NT2/D1 (cell line): ENCODE results near the gene AGAP1.
A peak's percentile ranks its signal among the peaks of the same experiment; 100 is the strongest.

ENCODE experiments used
- DNase-seq: peaks from one replicate; pipeline ENCODE4 v3.0.0-alpha.2; 2011; ENCODE audit warnings: low read depth, low spot score
- H3K27me3 ChIP-seq: 2 replicates; pipeline ENCODE4 v1.6.0; 2011; ENCODE audit warnings: mild to moderate bottlenecking; ENCODE audit not compliant: insufficient read length, insufficient read depth
- H3K36me3 ChIP-seq: 2 replicates; pipeline ENCODE4 v1.6.1; 2011; ENCODE audit warnings: mild to moderate bottlenecking, low read length, mixed read lengths; ENCODE audit not compliant: insufficient read depth, insufficient read length
- H3K4me1 ChIP-seq: 2 replicates; pipeline ENCODE4 v1.5.1; 2011; ENCODE audit not compliant: insufficient read depth, insufficient read length
- H3K4me3 ChIP-seq: 2 replicates; pipeline ENCODE4 v1.5.1; 2011; ENCODE audit warnings: low read depth; ENCODE audit not compliant: insufficient read length
- H3K9ac ChIP-seq: 2 replicates; pipeline ENCODE4 v1.6.0; 2011; ENCODE audit warnings: low read depth; ENCODE audit not compliant: insufficient read length
- H3K9me3 ChIP-seq: 2 replicates; pipeline ENCODE4 v1.5.1; 2011; ENCODE audit warnings: mild to moderate bottlenecking, low read length; ENCODE audit not compliant: insufficient read depth
- SUZ12 ChIP-seq: IDR thresholded peaks from 2 replicates; pipeline ENCODE4 v1.6.1; 2011; ENCODE audit not compliant: insufficient read length, insufficient read depth; ENCODE audit errors: extremely low read depth
- YY1 ChIP-seq: IDR thresholded peaks from 2 replicates; pipeline ENCODE4 v1.6.1; 2011; ENCODE audit not compliant: insufficient read length, insufficient read depth
- ZNF274 ChIP-seq: IDR thresholded peaks from 2 replicates; pipeline ENCODE4 v1.6.1; 2011; ENCODE audit warnings: mild to moderate bottlenecking, low read depth, low read length

Gene AGAP1

GRCh38 chr2:236166796-236167296 is 673.0 kb downstream of the AGAP1 start:
- no peak for TF ChIP-seq SUZ12
- TF ChIP-seq ZNF274, result no peak
- TF ChIP-seq YY1, result no peak
- Histone ChIP-seq H3K9me3 (peaks cover 5% of the 10 kb centered on the region; the same call in 1 of the 2 replicates), H3K4me1 (peaks cover 9% of the 10 kb centered on the region), H3K9ac (peak overlapping the region; percentile 95), H3K27me3 (peaks cover 80% of the 10 kb centered on the region), H3K4me3 (peak overlapping the region; percentile 80), H3K36me3 (peaks cover 17% of the 10 kb centered on the region)
- DNase-seq, result no peak

DNA sequence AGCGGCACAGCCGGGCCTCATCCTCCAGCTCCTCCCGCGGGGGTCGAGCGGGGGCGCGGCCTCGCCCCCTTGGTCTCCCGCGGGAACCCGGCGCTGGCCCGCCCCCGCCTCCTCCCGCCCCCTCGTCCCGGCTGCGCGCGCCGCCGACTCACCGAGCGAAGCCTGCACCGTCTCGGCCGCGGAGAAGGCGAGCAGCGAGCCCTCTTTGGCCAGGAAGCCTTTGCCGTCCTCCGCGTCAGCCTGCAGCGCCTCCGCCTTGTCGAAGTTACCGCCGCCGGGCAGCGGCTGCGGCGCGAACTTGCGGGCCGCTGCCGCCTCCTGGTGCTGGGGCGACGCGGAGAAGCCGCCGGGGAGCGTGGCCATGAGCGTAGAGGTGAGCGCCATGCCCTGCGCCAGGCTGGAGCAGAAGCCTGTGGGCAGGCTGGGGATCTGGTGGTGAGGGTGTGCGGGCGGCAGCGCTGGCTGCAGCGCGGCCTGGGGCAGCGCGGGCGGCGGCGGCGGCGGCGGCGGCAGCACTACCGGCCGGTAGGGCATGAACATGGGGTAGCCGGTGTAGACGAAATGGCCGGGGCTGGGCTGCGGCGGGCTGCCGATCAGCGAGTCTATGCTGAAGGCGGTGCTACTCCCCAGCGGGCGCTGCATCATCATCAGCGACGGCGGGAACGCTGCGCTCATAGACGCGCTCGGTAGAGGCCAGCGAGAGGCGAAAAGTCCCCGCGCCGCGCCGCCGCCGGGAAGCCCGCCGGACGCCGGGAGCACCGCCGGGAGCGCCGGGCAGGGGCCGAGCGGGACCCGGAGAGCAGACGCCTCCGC is 673.7 kb downstream of the AGAP1 start:
- Histone ChIP-seq H3K9me3 (peaks cover 5% of the 10 kb centered on the region; the same call in 1 of the 2 replicates), H3K9ac (peak overlapping the region; percentile 95), H3K36me3 (peaks cover 17% of the 10 kb centered on the region), H3K27me3 (peaks cover 80% of the 10 kb centered on the region), H3K4me3 (peak overlapping the region; percentile 80), H3K4me1 (peaks cover 3% of the 10 kb centered on the region)
- TF ChIP-seq SUZ12, result no peak
- no peak for TF ChIP-seq ZNF274
- no peak for DNase-seq

DNA sequence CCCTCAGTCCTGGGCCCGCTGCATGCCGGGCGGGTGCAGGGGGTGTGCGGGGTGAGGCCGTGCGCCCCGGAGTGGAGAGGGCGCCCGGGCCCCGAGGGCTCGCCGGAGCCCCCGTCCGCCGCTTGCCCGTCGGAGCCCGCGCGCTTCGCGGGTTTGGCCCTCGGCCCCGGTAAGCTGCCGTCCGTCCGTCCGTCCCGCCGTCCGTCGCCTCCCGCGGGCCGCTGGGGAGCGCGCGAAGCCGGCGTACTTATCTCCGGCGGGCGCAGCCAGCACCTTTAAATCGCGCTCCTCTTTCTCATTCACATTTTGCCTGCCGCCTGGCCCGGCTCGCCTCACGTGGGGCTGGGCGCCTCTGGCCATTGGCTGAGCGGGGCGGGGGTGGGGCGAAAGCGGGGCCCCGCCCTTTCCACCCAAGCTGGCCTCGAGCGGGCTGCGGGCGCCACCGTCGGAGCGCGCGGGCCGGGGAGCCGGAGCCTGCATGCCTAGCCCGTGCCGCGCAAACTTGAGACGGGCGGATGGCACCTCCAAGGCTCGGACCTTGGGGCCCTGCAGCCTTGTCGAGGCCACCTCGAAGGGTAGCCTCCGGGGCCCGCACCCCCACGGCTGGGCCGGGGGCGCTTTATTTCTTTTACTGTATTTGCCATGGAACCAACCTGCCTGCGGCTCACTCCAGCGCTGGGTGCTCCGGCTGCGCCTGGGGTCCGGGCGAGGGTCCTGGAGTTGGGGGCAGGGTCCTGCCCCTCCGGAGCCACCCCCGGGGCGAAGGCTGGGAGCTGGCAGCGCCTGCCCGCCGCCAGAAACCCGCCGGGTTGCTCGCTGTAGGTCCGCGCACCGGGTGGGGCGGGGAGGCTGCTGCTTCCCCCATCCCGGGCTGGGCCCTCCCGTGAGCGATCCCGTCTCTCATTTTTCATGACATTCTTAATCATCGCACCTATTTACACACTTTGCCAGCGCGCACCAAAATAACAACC is 674.6 kb downstream of the AGAP1 start, which contains the start of gene GBX2:
Gene GBX2, minus strand, starts transcription at position 277 of the 971 bp plus-strand sequence. CDS start 415 bp downstream, outside the sequence.
- peaks cover 11% of the 10 kb centered on the region for H3K4me1 ChIP-seq
- H3K27me3 ChIP-seq, result peaks cover 87% of the 10 kb centered on the region
- peaks cover 17% of the 10 kb centered on the region for H3K36me3 ChIP-seq
- H3K4me3 ChIP-seq, result peak within 1 kb of the TSS; percentile 80
- peaks cover 5% of the 10 kb centered on the region; the same call in 1 of the 2 replicates for H3K9me3 ChIP-seq
- H3K9ac ChIP-seq, result peak within 1 kb of the TSS; percentile 95
- no peak for DNase-seq
- no peak for TF ChIP-seq YY1
- TF ChIP-seq SUZ12, result no peak
- no peak for TF ChIP-seq ZNF274

- peak overlapping the region; percentile 9 for H3K4me3 ChIP-seq
- H3K27me3 ChIP-seq, result peaks cover 90% of the 10 kb centered on the region
- peaks cover 5% of the 10 kb centered on the region; the same call in 1 of the 2 replicates for H3K9me3 ChIP-seq
- DNase-seq, result no peak
- H3K4me1 ChIP-seq, result peaks cover 16% of the 10 kb centered on the region
- TF ChIP-seq YY1 (no peak), ZNF274 (no peak), SUZ12 (no peak)
- peaks cover 15% of the 10 kb centered on the region for H3K36me3 ChIP-seq
- H3K9ac ChIP-seq, result peak overlapping the region; percentile 6
These were observed 675.4 kb downstream of the AGAP1 start for GRCh38 chr2:236169151-236169721.

GRCh38 chr2:236169741-236170589 is 676.1 kb downstream of the AGAP1 start:
- DNase-seq, result no peak
- Histone ChIP-seq H3K36me3 (peaks cover 10% of the 10 kb centered on the region), H3K27me3 (peaks cover 92% of the 10 kb centered on the region), H3K9ac (peak overlapping the region; percentile 6), H3K4me3 (no peak overlapping the region), H3K4me1 (peaks cover 20% of the 10 kb centered on the region), H3K9me3 (peaks cover 5% of the 10 kb centered on the region; the same call in 1 of the 2 replicates)
- TF ChIP-seq ZNF274 (no peak), YY1 (no peak), SUZ12 (no peak)

DNA sequence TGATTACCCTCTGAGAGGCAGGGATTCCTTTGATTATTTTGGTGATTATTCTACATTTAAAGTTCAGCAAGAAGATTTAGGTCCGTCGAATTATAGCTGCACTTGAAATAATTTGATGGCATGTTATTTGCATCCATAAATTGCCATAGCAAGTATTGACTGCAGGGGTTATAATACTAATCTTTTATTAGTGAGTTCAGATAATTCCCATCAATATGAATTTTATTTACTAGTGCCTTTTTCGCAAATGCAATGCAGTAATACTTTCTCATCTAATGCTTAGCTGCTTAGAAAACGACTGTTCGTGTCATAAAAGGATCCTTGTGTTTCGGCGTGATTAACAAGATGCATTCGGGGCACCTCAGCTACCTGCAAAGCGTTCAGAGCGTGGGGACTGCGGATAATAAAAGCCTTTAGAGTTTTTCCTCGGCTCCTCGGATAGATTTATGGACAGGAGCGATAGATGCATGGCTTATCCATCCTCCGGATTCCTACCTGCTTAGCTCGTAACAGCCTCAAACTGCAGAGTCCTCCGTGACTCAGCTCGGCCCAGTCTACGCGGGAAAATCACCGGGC is 676.8 kb downstream of the AGAP1 start:
- peaks cover 3% of the 10 kb centered on the region for H3K36me3 ChIP-seq
- DNase-seq, result no peak
- no peak for TF ChIP-seq ZNF274
- no peak for TF ChIP-seq YY1
- no peak for TF ChIP-seq SUZ12
- peaks cover 5% of the 10 kb centered on the region; the same call in 1 of the 2 replicates for H3K9me3 ChIP-seq
- H3K4me1 ChIP-seq, result peaks cover 20% of the 10 kb centered on the region
- H3K27me3 ChIP-seq, result peaks cover 92% of the 10 kb centered on the region
- H3K4me3 ChIP-seq, result no peak overlapping the region
- no peak overlapping the region for H3K9ac ChIP-seq
